ENCODE measurements around the gene FLNB. TPM values are rescaled to one million over a fixed set of nuclear protein-coding genes. Genes with fewer than 3 reads are reported as not detected.

Gene FLNB
- polyA plus RNA-seq, 1 of the 3 experiments (the other 2 are of a cell fraction) = 127 TPM

DNA sequence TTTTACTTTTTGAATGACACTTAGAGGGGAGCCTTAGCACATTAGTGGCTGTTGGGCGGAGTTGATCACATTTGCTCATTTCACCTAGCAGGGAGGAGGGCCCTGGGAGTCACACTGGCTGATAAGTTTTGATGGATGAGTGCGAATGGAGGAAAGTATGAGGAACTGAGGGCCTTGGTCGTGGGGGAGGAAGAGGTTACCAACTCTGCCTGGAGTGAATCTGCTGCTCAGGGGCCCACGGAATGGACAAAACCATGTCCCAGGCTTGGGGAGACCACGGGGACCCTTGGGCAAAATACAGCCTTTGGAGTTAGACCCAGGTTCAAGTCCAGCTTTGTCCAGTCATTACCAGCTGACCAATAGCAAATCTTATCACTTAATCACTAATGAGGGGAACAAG lies 5.1 kb upstream of the FLNB start:
- H2AFZ ChIP-seq (ENCODE audit: low read depth) = no peak overlapping the region
- no peak for TF ChIP-seq EZH2phosphoT487 (IDR thresholded peaks at IDR 0.05; ENCODE audit: borderline replicate concordance, low read depth)
- no peak overlapping the region for H3K27ac ChIP-seq (ENCODE audit: low read depth in 2 of 2, low read length in 1 of 2)
- peaks cover 9% of the 10 kb centered on the region for H3F3A ChIP-seq (replicated peaks; ENCODE audit: insufficient read depth)
- no peak overlapping the region for H3K9ac ChIP-seq
- H3K9me2 ChIP-seq = no peaks in the 10 kb centered on the region
- H3K27me3 ChIP-seq (ENCODE audit: insufficient read depth) = no peaks in the 10 kb centered on the region
- no peak for DNase-seq
- ChIA-PET POLR2A (no interaction called here), CTCF (interaction anchor here (1.0 to 2.9 kb wide), 3 partner anchors 170 to 214 kb away, joined by 3 to 6 read pairs (median 5); no protein-coding TSS in a partner anchor)
- no peaks in the 10 kb centered on the region for H3K36me3 ChIP-seq (replicated peaks in 1 of 2; ENCODE audit: control insufficient read depth in 1 of 2, insufficient read depth in 2 of 2, low read length in 1 of 2)
- 89% methylated on average over 5 of the region's 5 CpGs for WGBS (ENCODE audit: low lambda C conversion rate)
- H3K4me3 ChIP-seq (ENCODE audit: low read depth in 2 of 2, low read length in 1 of 2) = no peak overlapping the region
- no peaks in the 10 kb centered on the region for H3K79me2 ChIP-seq (ENCODE audit: insufficient read depth)
- no peaks in the 10 kb centered on the region for H3K9me3 ChIP-seq
- no peaks in the 10 kb centered on the region for H4K20me1 ChIP-seq (ENCODE audit: insufficient read depth)
- no peak overlapping the region for H3K4me2 ChIP-seq
- H3K4me1 ChIP-seq (ENCODE audit: control insufficient read depth in 1 of 2, insufficient read depth in 2 of 2, low read depth in 1 of 2, low read length in 1 of 2) = peaks cover 0 to 9% of the 10 kb centered on the region in 2 experiments; a peak in 2 of 4 replicates

DNA sequence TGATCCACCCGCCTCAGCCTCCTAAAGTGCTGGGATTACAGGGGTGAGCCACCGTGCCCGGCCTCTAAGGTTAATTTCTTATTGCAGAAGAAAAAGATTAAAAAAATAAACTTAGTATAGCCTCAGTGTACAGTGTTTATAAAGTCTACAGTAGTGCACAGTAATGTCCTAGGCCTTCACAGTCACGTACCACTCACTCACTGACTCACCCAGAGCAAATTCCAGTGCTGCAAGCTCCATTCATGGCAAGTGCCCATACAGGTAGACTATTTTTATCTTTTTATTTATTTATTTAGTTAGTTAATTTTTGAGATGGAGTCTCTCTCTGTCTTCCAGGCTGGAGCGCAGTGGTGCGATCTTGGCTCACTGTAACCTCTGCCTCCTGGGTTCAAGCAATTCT lies 3.2 kb upstream of the FLNB start:
- no peak overlapping the region for H3K9ac ChIP-seq
- peaks cover 0 to 11% of the 10 kb centered on the region in 2 experiments; a peak in 1 of 4 replicates for H3K4me1 ChIP-seq (ENCODE audit: control insufficient read depth in 1 of 2, insufficient read depth in 2 of 2, low read depth in 1 of 2, low read length in 1 of 2)
- no peaks in the 10 kb centered on the region for H3K9me3 ChIP-seq
- ChIA-PET POLR2A (no interaction called here), CTCF (interaction anchor here (0.7 to 4.9 kb wide), 5 partner anchors 8 to 295 kb away, joined by 3 to 39 read pairs (median 6); no protein-coding TSS in a partner anchor)
- no peaks in the 10 kb centered on the region for H3K27me3 ChIP-seq (ENCODE audit: insufficient read depth)
- no peaks in the 10 kb centered on the region for H4K20me1 ChIP-seq (ENCODE audit: insufficient read depth)
- WGBS (ENCODE audit: low lambda C conversion rate) = 55% methylated on average over 6 of the region's 6 CpGs
- no peak overlapping the region for H3K4me3 ChIP-seq (ENCODE audit: low read depth in 2 of 2, low read length in 1 of 2)
- H3F3A ChIP-seq (replicated peaks; ENCODE audit: insufficient read depth) = peaks cover 9% of the 10 kb centered on the region
- peaks cover 17% of the 10 kb centered on the region for H3K79me2 ChIP-seq (ENCODE audit: insufficient read depth)
- no peak overlapping the region for H2AFZ ChIP-seq (ENCODE audit: low read depth)
- no peak overlapping the region for H3K4me2 ChIP-seq
- H3K36me3 ChIP-seq (replicated peaks in 1 of 2; ENCODE audit: control insufficient read depth in 1 of 2, insufficient read depth in 2 of 2, low read length in 1 of 2) = no peaks in the 10 kb centered on the region
- no peaks in the 10 kb centered on the region for H3K9me2 ChIP-seq
- DNase-seq = no peak
- TF ChIP-seq, protein P1, sequence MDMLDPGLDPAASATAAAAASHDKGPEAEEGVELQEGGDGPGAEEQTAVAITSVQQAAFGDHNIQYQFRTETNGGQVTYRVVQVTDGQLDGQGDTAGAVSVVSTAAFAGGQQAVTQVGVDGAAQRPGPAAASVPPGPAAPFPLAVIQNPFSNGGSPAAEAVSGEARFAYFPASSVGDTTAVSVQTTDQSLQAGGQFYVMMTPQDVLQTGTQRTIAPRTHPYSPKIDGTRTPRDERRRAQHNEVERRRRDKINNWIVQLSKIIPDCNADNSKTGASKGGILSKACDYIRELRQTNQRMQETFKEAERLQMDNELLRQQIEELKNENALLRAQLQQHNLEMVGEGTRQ (IDR thresholded peaks at IDR 0.05; ENCODE audit: borderline replicate concordance, low read depth, low read length) = no peak
- TF ChIP-seq FOSL2 (IDR thresholded peaks at IDR 0.05; ENCODE audit: borderline replicate concordance, low read depth) (peak; percentile 60; the same call in 1 of the 2 replicates), TEAD4 (IDR thresholded peaks at IDR 0.05; ENCODE audit: borderline replicate concordance, insufficient read depth) (no peak)
- H3K27ac ChIP-seq (ENCODE audit: low read depth in 2 of 2, low read length in 1 of 2) = peak overlapping the region in 1 of 2 experiments; percentile 44; a peak in 2 of 4 replicates

DNA sequence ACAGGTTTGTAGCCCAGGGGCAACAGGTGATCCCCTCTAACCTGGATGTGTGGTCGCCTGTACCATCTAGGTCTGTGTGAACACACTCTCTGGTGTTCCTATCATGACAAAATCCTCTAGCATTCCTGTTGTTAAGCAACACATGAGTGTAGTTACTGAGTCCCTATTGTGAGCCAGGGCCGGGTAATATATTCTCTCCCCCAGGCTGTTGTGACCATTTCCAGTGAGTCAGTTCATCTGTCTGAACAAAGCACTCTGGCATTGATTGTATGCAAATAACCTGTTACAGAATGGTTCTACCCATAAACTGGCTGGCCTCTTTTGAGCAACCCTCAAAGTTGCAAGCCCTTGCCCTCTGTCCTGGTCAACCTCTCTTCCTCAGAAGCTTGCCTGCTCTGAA lies 2.6 kb upstream of the FLNB start:
- Histone ChIP-seq H3K4me3 (ENCODE audit: low read depth in 2 of 2, low read length in 1 of 2) (no peak overlapping the region), H3K9me3 (no peaks in the 10 kb centered on the region), H4K20me1 (ENCODE audit: insufficient read depth) (peaks cover 5% of the 10 kb centered on the region; the same call in 1 of the 2 replicates), H3K36me3 (replicated peaks in 1 of 2; ENCODE audit: control insufficient read depth in 1 of 2, insufficient read depth in 2 of 2, low read length in 1 of 2) (no peaks in the 10 kb centered on the region), H3K27me3 (ENCODE audit: insufficient read depth) (no peaks in the 10 kb centered on the region), H3K9ac (no peak overlapping the region), H2AFZ (ENCODE audit: low read depth) (no peak overlapping the region), H3K79me2 (ENCODE audit: insufficient read depth) (peaks cover 24% of the 10 kb centered on the region), H3F3A (replicated peaks; ENCODE audit: insufficient read depth) (peaks cover 9% of the 10 kb centered on the region), H3K9me2 (no peaks in the 10 kb centered on the region), H3K4me1 (ENCODE audit: control insufficient read depth in 1 of 2, insufficient read depth in 2 of 2, low read depth in 1 of 2, low read length in 1 of 2) (peaks cover 4 to 18% of the 10 kb centered on the region in 2 experiments; a peak in 2 of 4 replicates), H3K27ac (ENCODE audit: low read depth in 2 of 2, low read length in 1 of 2) (peak overlapping the region in 1 of 2 experiments; percentile 44; a peak in 2 of 4 replicates), H3K4me2 (no peak overlapping the region)
- WGBS (ENCODE audit: low lambda C conversion rate) = 61% methylated on average over 2 of the region's 2 CpGs
- DNase-seq = no peak
- ChIA-PET CTCF (interaction anchor here (1.7 to 4.9 kb wide), 2 partner anchors 161 to 172 kb away, joined by 7 to 39 read pairs; no protein-coding TSS in a partner anchor), POLR2A (no interaction called here)
- TF ChIP-seq NRF1 (IDR thresholded peaks at IDR 0.05; ENCODE audit: low read depth, low read length) (no peak), CHD2 (IDR thresholded peaks at IDR 0.05; ENCODE audit: low read length, partially characterized antibody) (no peak), FOSL2 (IDR thresholded peaks at IDR 0.05; ENCODE audit: borderline replicate concordance, low read depth) (no peak), TAF1 (IDR thresholded peaks at IDR 0.05; ENCODE audit: borderline replicate concordance, low read depth, low read length) (no peak), SIN3A (IDR thresholded peaks at IDR 0.05; ENCODE audit: borderline replicate concordance, low read depth, low read length) (no peak), JUND (IDR thresholded peaks at IDR 0.05) (no peak), SMC3 (IDR thresholded peaks at IDR 0.05; ENCODE audit: low read depth, low read length) (no peak), POLR2AphosphoS5 (IDR thresholded peaks at IDR 0.05; ENCODE audit: low read depth, low read length) (no peak)
- TF ChIP-seq, protein P2, sequence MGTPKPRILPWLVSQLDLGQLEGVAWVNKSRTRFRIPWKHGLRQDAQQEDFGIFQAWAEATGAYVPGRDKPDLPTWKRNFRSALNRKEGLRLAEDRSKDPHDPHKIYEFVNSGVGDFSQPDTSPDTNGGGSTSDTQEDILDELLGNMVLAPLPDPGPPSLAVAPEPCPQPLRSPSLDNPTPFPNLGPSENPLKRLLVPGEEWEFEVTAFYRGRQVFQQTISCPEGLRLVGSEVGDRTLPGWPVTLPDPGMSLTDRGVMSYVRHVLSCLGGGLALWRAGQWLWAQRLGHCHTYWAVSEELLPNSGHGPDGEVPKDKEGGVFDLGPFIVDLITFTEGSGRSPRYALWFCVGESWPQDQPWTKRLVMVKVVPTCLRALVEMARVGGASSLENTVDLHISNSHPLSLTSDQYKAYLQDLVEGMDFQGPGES (IDR thresholded peaks at IDR 0.05; ENCODE audit: low read depth, low read length) = no peak
- TF ChIP-seq, protein P3, sequence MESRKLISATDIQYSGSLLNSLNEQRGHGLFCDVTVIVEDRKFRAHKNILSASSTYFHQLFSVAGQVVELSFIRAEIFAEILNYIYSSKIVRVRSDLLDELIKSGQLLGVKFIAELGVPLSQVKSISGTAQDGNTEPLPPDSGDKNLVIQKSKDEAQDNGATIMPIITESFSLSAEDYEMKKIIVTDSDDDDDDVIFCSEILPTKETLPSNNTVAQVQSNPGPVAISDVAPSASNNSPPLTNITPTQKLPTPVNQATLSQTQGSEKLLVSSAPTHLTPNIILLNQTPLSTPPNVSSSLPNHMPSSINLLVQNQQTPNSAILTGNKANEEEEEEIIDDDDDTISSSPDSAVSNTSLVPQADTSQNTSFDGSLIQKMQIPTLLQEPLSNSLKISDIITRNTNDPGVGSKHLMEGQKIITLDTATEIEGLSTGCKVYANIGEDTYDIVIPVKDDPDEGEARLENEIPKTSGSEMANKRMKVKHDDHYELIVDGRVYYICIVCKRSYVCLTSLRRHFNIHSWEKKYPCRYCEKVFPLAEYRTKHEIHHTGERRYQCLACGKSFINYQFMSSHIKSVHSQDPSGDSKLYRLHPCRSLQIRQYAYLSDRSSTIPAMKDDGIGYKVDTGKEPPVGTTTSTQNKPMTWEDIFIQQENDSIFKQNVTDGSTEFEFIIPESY (IDR thresholded peaks at IDR 0.05; ENCODE audit: borderline replicate concordance, low read depth) = no peak
- TF ChIP-seq, protein P4, sequence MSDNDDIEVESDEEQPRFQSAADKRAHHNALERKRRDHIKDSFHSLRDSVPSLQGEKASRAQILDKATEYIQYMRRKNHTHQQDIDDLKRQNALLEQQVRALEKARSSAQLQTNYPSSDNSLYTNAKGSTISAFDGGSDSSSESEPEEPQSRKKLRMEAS (IDR thresholded peaks at IDR 0.05; ENCODE audit: low read depth) = no peak

All from SK-N-SH (cell line).